ENCODE measurements around the gene CCDC112. TPM values are rescaled to one million over a fixed set of nuclear protein-coding genes. Genes with fewer than 3 reads are reported as not detected.

CCDC112 gene
- polyA plus RNA-seq, 1 experiment = 0.40 TPM

- no peaks in the 10 kb centered on the region for H3K36me3 ChIP-seq (ENCODE audit: control insufficient read depth, insufficient read depth, low read length)
- TF ChIP-seq, protein P1, sequence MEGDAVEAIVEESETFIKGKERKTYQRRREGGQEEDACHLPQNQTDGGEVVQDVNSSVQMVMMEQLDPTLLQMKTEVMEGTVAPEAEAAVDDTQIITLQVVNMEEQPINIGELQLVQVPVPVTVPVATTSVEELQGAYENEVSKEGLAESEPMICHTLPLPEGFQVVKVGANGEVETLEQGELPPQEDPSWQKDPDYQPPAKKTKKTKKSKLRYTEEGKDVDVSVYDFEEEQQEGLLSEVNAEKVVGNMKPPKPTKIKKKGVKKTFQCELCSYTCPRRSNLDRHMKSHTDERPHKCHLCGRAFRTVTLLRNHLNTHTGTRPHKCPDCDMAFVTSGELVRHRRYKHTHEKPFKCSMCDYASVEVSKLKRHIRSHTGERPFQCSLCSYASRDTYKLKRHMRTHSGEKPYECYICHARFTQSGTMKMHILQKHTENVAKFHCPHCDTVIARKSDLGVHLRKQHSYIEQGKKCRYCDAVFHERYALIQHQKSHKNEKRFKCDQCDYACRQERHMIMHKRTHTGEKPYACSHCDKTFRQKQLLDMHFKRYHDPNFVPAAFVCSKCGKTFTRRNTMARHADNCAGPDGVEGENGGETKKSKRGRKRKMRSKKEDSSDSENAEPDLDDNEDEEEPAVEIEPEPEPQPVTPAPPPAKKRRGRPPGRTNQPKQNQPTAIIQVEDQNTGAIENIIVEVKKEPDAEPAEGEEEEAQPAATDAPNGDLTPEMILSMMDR (IDR thresholded peaks at IDR 0.05; ENCODE audit: insufficient read depth, low read depth, low read length) = no peak
- H3K4me3 ChIP-seq (ENCODE audit: low read depth, low read length) = no peak overlapping the region
- DNase-seq (ENCODE audit: low read depth) = no peak
- no peaks in the 10 kb centered on the region for H3K27me3 ChIP-seq (ENCODE audit: control insufficient read depth, insufficient read depth, low read length)
- CTCF ChIA-PET = no interaction called here
- POLR2A ChIA-PET = no interaction called here
These were observed 14.3 kb downstream of the CCDC112 start for GRCh38 chr5:115282131-115282530.

- Histone ChIP-seq H3K36me3 (ENCODE audit: control insufficient read depth, insufficient read depth, low read length) (no peaks in the 10 kb centered on the region), H3K4me3 (ENCODE audit: low read depth, low read length) (no peak overlapping the region), H3K27me3 (ENCODE audit: control insufficient read depth, insufficient read depth, low read length) (no peaks in the 10 kb centered on the region)
- ChIA-PET CTCF (no interaction called here), POLR2A (no interaction called here)
- no peak for DNase-seq (ENCODE audit: low read depth)
- TF ChIP-seq, protein P1 (IDR thresholded peaks at IDR 0.05; ENCODE audit: insufficient read depth, low read depth, low read length) = no peak
These were observed 21.9 kb downstream of the CCDC112 start for GRCh38 chr5:115274584-115274983.

- ChIA-PET CTCF (no interaction called here), POLR2A (no interaction called here)
- DNase-seq (ENCODE audit: low read depth) = no peak
- H3K4me3 ChIP-seq (ENCODE audit: low read depth, low read length) = no peak overlapping the region
- H3K27me3 ChIP-seq (ENCODE audit: control insufficient read depth, insufficient read depth, low read length) = no peaks in the 10 kb centered on the region
- H3K36me3 ChIP-seq (ENCODE audit: control insufficient read depth, insufficient read depth, low read length) = no peaks in the 10 kb centered on the region
- TF ChIP-seq, protein P1 (IDR thresholded peaks at IDR 0.05; ENCODE audit: insufficient read depth, low read depth, low read length) = no peak
These were observed 24.0 kb downstream of the CCDC112 start for GRCh38 chr5:115272297-115272958.

GRCh38 chr5:115271295-115272050 is 25.0 kb downstream of the CCDC112 start:
- Histone ChIP-seq H3K36me3 (ENCODE audit: control insufficient read depth, insufficient read depth, low read length) (no peaks in the 10 kb centered on the region), H3K27me3 (ENCODE audit: control insufficient read depth, insufficient read depth, low read length) (no peaks in the 10 kb centered on the region), H3K4me3 (ENCODE audit: low read depth, low read length) (no peak overlapping the region)
- TF ChIP-seq, protein P1 (IDR thresholded peaks at IDR 0.05; ENCODE audit: insufficient read depth, low read depth, low read length) = no peak
- POLR2A ChIA-PET = no interaction called here
- CTCF ChIA-PET = interaction anchor here (0.7 kb wide), 1 partner anchor 8 kb away, joined by 4 read pairs; no protein-coding TSS in a partner anchor
- no peak for DNase-seq (ENCODE audit: low read depth)

DNA sequence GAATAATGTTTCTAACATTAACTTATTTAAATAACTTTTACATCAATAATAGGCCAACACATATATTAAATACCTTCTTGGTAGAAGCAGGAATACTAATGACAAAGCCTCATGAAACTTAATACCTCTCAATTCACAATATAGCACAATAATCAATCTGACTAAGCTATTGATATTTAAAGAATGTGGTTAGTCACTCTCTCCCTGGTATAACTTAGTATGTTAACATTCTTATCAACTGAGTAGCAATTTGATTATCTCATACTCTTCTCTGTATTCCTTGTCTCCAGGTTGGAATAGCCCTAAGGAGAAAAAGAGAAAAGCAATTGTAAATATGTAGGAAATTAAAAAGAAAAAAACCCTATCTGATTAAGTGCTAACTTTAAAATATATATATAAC is 28.8 kb downstream of the CCDC112 start:
- ChIA-PET CTCF (no interaction called here), POLR2A (interaction anchor here (0.6 kb wide), 1 partner anchor 20 kb away, joined by 4 read pairs; no protein-coding TSS in a partner anchor)
- Histone ChIP-seq H3K27me3 (ENCODE audit: control insufficient read depth, insufficient read depth, low read length) (no peaks in the 10 kb centered on the region), H3K4me3 (ENCODE audit: low read depth, low read length) (no peak overlapping the region), H3K36me3 (ENCODE audit: control insufficient read depth, insufficient read depth, low read length) (no peaks in the 10 kb centered on the region)
- TF ChIP-seq, protein P1 (IDR thresholded peaks at IDR 0.05; ENCODE audit: insufficient read depth, low read depth, low read length) = no peak
- DNase-seq (ENCODE audit: low read depth) = no peak
